ENCODE data around the gene SLC16A13.

GRCh38 chr17:7019839-7020519 lies 15.8 kb upstream of the SLC16A13 start:
- no peak for TF ChIP-seq EZH2 (IDR thresholded peaks at IDR 0.05)
- no peak for TF ChIP-seq POLR2AphosphoS5 (IDR thresholded peaks at IDR 0.05; ENCODE audit: borderline replicate concordance, low read depth, low read length)
- no peak for TF ChIP-seq FOXP2 (optimal IDR thresholded peaks at IDR 0.05; ENCODE audit: control extremely low read depth, extremely low read length, insufficient read depth)

Measured in SK-N-MC (cell line).